Fibroblast of villous mesenchyme (primary cell): ENCODE results near the gene SPATA13. TPM values are rescaled to one million over a fixed set of nuclear protein-coding genes. Genes with fewer than 3 reads are reported as not detected.

Experiments
- DNase-seq: peaks from one replicate; pipeline ENCODE4 v3.0.0-alpha.2; 2010; ENCODE audit warnings: low read depth
- H3K4me3 ChIP-seq: 2 replicates; pipeline ENCODE4 v1.5.1; 2011; ENCODE audit warnings: low read depth, mild to moderate bottlenecking, low read length
- CTCF ChIP-seq: IDR thresholded peaks from 2 replicates; pipeline ENCODE4 v1.5.1; 2012; ENCODE audit warnings: low read depth, mild to moderate bottlenecking, low read length; ENCODE audit not compliant: insufficient read depth
- total RNA-seq: library from RNA; depleted of rRNA; stranded (reverse); fragments of >200 nt; gene quantifications from 2 replicates; pipeline ENCODE4 v1.2.3, GENCODE V29; 2012

SPATA13 gene
- total RNA-seq, 1 donor, result 19.9 TPM

DNA sequence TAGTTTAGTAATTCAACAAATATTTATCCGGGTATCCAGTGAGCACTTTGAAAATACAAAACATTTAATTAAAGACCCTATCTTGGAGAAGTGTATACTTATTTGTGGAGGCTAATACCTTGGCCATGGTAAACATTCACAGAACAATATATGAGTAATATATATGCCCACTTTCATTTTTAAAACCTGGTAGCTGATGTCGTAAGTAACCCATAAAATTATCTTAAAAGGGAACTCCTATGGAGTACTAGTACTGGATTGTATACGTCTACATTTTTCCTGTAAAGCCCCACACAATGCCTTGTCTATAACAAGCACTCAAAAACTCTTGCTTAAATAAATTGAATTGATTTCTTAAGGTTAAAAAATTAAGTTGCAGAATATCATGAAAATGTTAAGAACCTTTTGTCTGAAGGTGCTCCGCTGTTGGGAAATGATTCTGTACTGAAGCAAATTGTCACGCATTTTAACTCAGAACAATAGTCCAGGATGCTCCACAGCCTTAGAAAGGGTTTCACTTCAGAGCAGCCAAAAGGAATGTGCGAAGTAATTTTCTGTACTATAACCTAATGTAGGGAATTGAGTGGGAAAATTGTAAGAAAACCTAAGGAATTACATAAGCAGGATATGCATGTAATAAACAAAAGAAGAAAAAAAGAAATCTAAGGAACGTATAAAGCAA lies 90.0 kb downstream of the SPATA13 start:
- no peak for DNase-seq
- H3K4me3 ChIP-seq, result no peak overlapping the region
- no peak for TF ChIP-seq CTCF

DNA sequence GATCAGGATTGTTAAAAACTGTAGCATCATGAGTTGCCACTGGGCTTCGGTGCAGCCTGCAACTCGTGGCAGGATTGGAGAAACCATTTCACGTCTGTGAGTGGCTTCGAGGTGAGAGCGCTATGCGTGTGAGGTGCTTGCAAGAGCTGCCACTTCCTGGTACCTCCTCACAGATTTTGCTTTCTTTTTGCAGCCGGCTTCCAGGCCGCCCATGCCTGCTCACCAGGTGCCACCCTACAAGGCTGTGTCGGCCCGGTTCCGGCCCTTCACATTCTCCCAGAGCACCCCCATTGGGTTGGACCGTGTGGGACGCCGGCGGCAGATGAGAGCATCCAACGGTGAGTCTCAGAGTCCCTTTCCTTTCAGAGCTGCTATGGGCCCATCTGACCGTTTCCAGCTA lies 91.0 kb downstream of the SPATA13 start:
- no peak for TF ChIP-seq CTCF
- no peak overlapping the region for H3K4me3 ChIP-seq

GRCh38 chr13:24252136-24252535 lies 91.6 kb downstream of the SPATA13 start:
- DNase-seq, result no peak
- no peak overlapping the region for H3K4me3 ChIP-seq
- TF ChIP-seq CTCF, result no peak

More for the DNA sequence above, 91.0 kb downstream of the SPATA13 start:
- DNase-seq, result no peak

- no peak for DNase-seq
- H3K4me3 ChIP-seq, result no peak overlapping the region
- TF ChIP-seq CTCF, result no peak
Measured at GRCh38 chr13:24253520-24254145, 93.1 kb downstream of the SPATA13 start.

DNA sequence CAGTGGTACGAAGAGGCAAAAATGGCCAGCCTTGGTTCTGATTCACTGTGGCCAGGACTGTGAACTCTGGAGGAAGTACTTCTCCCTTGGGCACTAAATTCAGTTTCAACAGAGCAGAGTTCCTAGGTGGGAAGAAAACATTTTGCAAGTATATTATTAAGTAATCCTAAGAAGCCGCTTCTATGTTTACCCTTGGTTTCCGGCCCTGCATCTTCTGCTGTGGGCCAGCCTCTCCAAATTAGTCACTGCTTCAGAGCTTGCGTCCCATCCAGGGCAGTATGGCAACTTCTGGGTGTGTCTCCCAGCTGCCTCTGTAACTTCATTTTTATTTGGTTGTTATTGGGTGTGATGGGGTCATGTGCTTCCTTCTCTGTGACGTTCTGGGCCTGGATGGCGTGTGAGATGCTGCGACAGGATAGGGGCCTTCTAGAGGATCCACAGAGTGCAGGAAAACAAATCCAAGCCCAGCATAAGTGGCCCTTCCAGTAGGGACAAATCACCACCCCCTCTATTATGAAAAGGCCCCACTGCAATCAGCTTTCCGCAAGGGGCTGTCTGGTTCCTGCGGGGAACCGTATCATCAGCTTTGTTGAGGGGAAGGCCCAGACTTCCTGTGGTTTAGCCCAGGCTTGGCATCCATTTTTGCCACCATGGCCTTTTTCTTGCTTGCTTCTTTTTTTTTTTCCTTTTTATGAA lies 93.8 kb downstream of the SPATA13 start:
- TF ChIP-seq CTCF, result no peak
- DNase-seq, result peak; percentile 69
- no peak overlapping the region for H3K4me3 ChIP-seq

GRCh38 chr13:24257497-24257896 lies 97.0 kb downstream of the SPATA13 start:
- no peak for TF ChIP-seq CTCF
- DNase-seq, result no peak
- H3K4me3 ChIP-seq, result no peak overlapping the region
